ENCODE measurements around the gene USH1G. TPM values are rescaled to one million over a fixed set of nuclear protein-coding genes. Genes with fewer than 3 reads are reported as not detected.

The USH1G gene
- total and polyA plus RNA-seq, 2 of the 13 experiments (the other 11 are each of a cell fraction or from before 2014, with no cell fraction given) = 0.04 TPM; not detected in 1

DNA sequence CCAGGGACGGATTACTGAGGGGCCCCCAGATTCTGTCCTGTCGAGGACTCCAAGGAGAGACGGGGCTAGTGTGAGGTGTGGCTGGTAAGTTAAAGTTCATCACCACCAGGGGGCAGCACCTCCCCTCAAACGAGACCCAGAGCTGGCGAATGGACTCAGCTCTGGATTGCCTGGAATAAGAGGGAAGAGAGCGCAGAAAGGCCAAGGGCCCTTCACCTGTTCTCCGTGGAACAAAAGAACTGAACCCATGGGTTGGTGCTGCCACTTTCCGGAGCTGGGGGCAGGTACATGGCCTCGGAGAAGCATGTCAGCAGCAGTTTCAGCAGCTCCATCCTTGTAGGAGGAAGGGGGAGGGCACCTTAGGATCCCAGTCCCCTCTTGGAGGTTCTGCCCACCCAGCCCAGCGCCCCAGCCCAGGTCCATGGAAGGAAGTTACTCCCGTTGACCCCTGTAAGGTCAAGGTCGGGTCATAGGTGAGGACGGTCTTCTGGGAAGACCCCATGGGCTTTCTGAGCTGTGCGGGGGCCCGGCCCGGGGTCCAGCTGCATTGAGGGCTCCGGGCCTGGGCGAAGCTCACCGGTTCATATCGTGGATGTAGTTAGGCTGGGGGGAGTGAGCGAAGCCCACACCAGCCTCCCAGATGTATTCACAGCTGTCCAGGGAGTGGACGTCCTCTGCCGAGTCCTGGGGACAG, 38.7 kb upstream of the USH1G start (continued):
- TF ChIP-seq, protein P1, sequence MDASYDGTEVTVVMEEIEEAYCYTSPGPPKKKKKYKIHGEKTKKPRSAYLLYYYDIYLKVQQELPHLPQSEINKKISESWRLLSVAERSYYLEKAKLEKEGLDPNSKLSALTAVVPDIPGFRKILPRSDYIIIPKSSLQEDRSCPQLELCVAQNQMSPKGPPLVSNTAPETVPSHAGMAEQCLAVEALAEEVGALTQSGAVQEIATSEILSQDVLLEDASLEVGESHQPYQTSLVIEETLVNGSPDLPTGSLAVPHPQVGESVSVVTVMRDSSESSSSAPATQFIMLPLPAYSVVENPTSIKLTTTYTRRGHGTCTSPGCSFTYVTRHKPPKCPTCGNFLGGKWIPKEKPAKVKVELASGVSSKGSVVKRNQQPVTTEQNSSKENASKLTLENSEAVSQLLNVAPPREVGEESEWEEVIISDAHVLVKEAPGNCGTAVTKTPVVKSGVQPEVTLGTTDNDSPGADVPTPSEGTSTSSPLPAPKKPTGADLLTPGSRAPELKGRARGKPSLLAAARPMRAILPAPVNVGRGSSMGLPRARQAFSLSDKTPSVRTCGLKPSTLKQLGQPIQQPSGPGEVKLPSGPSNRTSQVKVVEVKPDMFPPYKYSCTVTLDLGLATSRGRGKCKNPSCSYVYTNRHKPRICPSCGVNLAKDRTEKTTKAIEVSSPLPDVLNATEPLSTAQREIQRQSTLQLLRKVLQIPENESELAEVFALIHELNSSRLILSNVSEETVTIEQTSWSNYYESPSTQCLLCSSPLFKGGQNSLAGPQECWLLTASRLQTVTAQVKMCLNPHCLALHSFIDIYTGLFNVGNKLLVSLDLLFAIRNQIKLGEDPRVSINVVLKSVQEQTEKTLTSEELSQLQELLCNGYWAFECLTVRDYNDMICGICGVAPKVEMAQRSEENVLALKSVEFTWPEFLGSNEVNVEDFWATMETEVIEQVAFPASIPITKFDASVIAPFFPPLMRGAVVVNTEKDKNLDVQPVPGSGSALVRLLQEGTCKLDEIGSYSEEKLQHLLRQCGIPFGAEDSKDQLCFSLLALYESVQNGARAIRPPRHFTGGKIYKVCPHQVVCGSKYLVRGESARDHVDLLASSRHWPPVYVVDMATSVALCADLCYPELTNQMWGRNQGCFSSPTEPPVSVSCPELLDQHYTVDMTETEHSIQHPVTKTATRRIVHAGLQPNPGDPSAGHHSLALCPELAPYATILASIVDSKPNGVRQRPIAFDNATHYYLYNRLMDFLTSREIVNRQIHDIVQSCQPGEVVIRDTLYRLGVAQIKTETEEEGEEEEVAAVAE (CRISPR knock-in tag; IDR thresholded peaks at IDR 0.05; ENCODE audit: borderline replicate concordance) = peak; percentile 63; the same call in 1 of the 2 replicates
- TF ChIP-seq HNRNPLL (IDR thresholded peaks at IDR 0.05; ENCODE audit: low read depth, low read length, poor library complexity, severe bottlenecking) (peak; percentile 22), ZNF563 (CRISPR knock-in tag; IDR thresholded peaks at IDR 0.05) (0 out of 2 replicates have a peak, but pooled peaks have one; percentile 56), TRIM24 (CRISPR knock-in tag; IDR thresholded peaks at IDR 0.05) (no peak), BCL6 (CRISPR knock-in tag; IDR thresholded peaks at IDR 0.05) (0 out of 2 replicates have a peak, but pooled peaks have one; percentile 15), ZNF891 (CRISPR knock-in tag; IDR thresholded peaks at IDR 0.05) (peak; percentile 15; the same call in 1 of the 2 replicates), ZNF510 (CRISPR knock-in tag; IDR thresholded peaks at IDR 0.05; ENCODE audit: low read depth) (no peak), ZNF598 (CRISPR knock-in tag; IDR thresholded peaks at IDR 0.05; ENCODE audit: borderline replicate concordance) (peak; percentile 43; the same call in 1 of the 2 replicates), SRSF1 (optimal IDR thresholded peaks at IDR 0.05; ENCODE audit: low read depth, low read length) (no peak), HES4 (CRISPR knock-in tag; IDR thresholded peaks at IDR 0.05; ENCODE audit: borderline replicate concordance) (peak; percentile 19; the same call in 1 of the 2 replicates), RBAK (CRISPR knock-in tag; IDR thresholded peaks at IDR 0.05) (no peak), TBL1XR1 (IDR thresholded peaks at IDR 0.05; ENCODE audit: borderline replicate concordance, low read length, partially characterized antibody) (no peak), ESRRA (CRISPR knock-in tag; IDR thresholded peaks at IDR 0.05; ENCODE audit: low read depth) (no peak), SALL1 (CRISPR knock-in tag; IDR thresholded peaks at IDR 0.05) (peak; percentile 46; the same call in 1 of the 2 replicates)
- TF ChIP-seq, protein P2, sequence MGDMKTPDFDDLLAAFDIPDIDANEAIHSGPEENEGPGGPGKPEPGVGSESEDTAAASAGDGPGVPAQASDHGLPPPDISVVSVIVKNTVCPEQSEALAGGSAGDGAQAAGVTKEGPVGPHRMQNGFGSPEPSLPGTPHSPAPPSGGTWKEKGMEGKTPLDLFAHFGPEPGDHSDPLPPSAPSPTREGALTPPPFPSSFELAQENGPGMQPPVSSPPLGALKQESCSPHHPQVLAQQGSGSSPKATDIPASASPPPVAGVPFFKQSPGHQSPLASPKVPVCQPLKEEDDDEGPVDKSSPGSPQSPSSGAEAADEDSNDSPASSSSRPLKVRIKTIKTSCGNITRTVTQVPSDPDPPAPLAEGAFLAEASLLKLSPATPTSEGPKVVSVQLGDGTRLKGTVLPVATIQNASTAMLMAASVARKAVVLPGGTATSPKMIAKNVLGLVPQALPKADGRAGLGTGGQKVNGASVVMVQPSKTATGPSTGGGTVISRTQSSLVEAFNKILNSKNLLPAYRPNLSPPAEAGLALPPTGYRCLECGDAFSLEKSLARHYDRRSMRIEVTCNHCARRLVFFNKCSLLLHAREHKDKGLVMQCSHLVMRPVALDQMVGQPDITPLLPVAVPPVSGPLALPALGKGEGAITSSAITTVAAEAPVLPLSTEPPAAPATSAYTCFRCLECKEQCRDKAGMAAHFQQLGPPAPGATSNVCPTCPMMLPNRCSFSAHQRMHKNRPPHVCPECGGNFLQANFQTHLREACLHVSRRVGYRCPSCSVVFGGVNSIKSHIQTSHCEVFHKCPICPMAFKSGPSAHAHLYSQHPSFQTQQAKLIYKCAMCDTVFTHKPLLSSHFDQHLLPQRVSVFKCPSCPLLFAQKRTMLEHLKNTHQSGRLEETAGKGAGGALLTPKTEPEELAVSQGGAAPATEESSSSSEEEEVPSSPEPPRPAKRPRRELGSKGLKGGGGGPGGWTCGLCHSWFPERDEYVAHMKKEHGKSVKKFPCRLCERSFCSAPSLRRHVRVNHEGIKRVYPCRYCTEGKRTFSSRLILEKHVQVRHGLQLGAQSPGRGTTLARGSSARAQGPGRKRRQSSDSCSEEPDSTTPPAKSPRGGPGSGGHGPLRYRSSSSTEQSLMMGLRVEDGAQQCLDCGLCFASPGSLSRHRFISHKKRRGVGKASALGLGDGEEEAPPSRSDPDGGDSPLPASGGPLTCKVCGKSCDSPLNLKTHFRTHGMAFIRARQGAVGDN (CRISPR knock-in tag; IDR thresholded peaks at IDR 0.05) = peak; percentile 24; the same call in 1 of the 2 replicates
- TF ChIP-seq, protein P3, sequence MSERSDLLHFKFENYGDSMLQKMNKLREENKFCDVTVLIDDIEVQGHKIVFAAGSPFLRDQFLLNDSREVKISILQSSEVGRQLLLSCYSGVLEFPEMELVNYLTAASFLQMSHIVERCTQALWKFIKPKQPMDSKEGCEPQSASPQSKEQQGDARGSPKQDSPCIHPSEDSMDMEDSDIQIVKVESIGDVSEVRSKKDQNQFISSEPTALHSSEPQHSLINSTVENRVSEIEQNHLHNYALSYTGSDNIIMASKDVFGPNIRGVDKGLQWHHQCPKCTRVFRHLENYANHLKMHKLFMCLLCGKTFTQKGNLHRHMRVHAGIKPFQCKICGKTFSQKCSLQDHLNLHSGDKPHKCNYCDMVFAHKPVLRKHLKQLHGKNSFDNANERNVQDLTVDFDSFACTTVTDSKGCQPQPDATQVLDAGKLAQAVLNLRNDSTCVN (CRISPR knock-in tag; IDR thresholded peaks at IDR 0.05; ENCODE audit: borderline replicate concordance) = 0 out of 2 replicates have a peak, but pooled peaks have one; percentile 48
- TF ChIP-seq, protein P4, sequence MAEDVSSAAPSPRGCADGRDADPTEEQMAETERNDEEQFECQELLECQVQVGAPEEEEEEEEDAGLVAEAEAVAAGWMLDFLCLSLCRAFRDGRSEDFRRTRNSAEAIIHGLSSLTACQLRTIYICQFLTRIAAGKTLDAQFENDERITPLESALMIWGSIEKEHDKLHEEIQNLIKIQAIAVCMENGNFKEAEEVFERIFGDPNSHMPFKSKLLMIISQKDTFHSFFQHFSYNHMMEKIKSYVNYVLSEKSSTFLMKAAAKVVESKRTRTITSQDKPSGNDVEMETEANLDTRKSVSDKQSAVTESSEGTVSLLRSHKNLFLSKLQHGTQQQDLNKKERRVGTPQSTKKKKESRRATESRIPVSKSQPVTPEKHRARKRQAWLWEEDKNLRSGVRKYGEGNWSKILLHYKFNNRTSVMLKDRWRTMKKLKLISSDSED (CRISPR knock-in tag; IDR thresholded peaks at IDR 0.05) = no peak

Data from HepG2 (cell line).